Transverse colon (tissue), 3 donors: ENCODE data around the gene SPATA13.

Source experiments
- CTCF ChIP-seq, 5 experiments: fragments of 200-600 bp in 3 of 5; fragments of 450-650 bp in 2 of 5; sonication (generic) in 3 of 5; IDR thresholded peaks; 1 replicate in 2 of 5; 2 replicates in 3 of 5; pipeline ENCODE4 v1.5.1; 2016 to 2017; ENCODE audit warnings: antibody characterized with exemption in 5 of 5, inconsistent platforms in 3 of 5, mild to moderate bottlenecking in 2 of 5, moderate library complexity in 1 of 5
- EP300 ChIP-seq: sonication (generic); formaldehyde crosslinking; IDR thresholded peaks from one replicate; pipeline ENCODE4 v1.6.1; 2017; ENCODE audit warnings: antibody characterized with exemption, low read depth
- POLR2A ChIP-seq: fragments of 450-650 bp; IDR thresholded peaks from one replicate; pipeline ENCODE4 v1.6.1; 2016; ENCODE audit warnings: antibody characterized with exemption, mild to moderate bottlenecking, moderate library complexity

GRCh38 chr13:24225930-24226329, 65.4 kb downstream of the SPATA13 start:
- TF ChIP-seq CTCF (IDR thresholded peaks at IDR 0.05) (no peak), POLR2A (no peak), EP300 (no peak)
